HS-5 (cell line): ENCODE measurements around the gene KIAA0586.

ENCODE experiments used
- DNase-seq: peaks from one replicate; pipeline ENCODE4 v3.0.0-alpha.2; 2012; ENCODE audit warnings: low read depth

Gene KIAA0586

GRCh38 chr14:58598028-58598803, 170.7 kb downstream of the KIAA0586 start:
- no peak for DNase-seq

GRCh38 chr14:58598804-58599525, 171.4 kb downstream of the KIAA0586 start:
- no peak for DNase-seq

GRCh38 chr14:58599707-58600106, 172.2 kb downstream of the KIAA0586 start:
- no peak for DNase-seq
